Glutamatergic neuron (in vitro differentiated cells): ENCODE measurements around the gene FIZ1. TPM values are rescaled to one million over a fixed set of nuclear protein-coding genes. Genes with fewer than 3 reads are reported as not detected.
A peak's percentile ranks its signal among the peaks of the same experiment; 100 is the strongest.

Source experiments
- DNase-seq: peaks from one replicate; pipeline ENCODE4 v3.0.0; 2022
- H3K27ac Mint-ChIP-seq: one replicate; pipeline ENCODE4 v1.8.0; 2020; ENCODE audit warnings: mild to moderate bottlenecking, mixed read lengths, inconsistent platforms; ENCODE audit not compliant: unreplicated experiment
- H3K27me3 Mint-ChIP-seq: one replicate; pipeline ENCODE4 v1.8.0; 2020; ENCODE audit warnings: mild to moderate bottlenecking, moderate library complexity, mixed read lengths, inconsistent platforms; ENCODE audit not compliant: unreplicated experiment
- H3K36me3 Mint-ChIP-seq: one replicate; pipeline ENCODE4 v1.8.0; 2020; ENCODE audit warnings: mild to moderate bottlenecking, mixed read lengths, inconsistent platforms; ENCODE audit not compliant: unreplicated experiment
- H3K4me1 Mint-ChIP-seq: one replicate; pipeline ENCODE4 v1.8.0; 2020; ENCODE audit warnings: mild to moderate bottlenecking, low read depth, mixed read lengths, inconsistent platforms; ENCODE audit not compliant: unreplicated experiment
- H3K4me3 Mint-ChIP-seq: one replicate; pipeline ENCODE4 v1.8.0; 2020; ENCODE audit warnings: mild to moderate bottlenecking, mixed read lengths, inconsistent platforms; ENCODE audit not compliant: unreplicated experiment
- H3K9me3 Mint-ChIP-seq: one replicate; pipeline ENCODE4 v1.8.0; 2020; ENCODE audit warnings: mild to moderate bottlenecking, moderate library complexity, mixed read lengths, inconsistent platforms; ENCODE audit not compliant: unreplicated experiment
- CTCF ChIP-seq: fragments of 200-600 bp; sonication (generic); IDR thresholded peaks from one replicate; pipeline ENCODE4 v1.5.0; 2021; ENCODE audit not compliant: partially characterized antibody, unreplicated experiment
- total RNA-seq: library from RNA; stranded (reverse); fragmentation: NEBNext Ultra II Directional; extraction: Animal tissue kit (Norgen Biotek cat#: 25700); gene quantifications from one replicate; pipeline ENCODE4 v1.2.1, GENCODE V29; 2021; ENCODE audit not compliant: unreplicated experiment

FIZ1 gene
- total RNA-seq, 1 donor from 2014 or later, result 26.0 TPM

- Mint-ChIP-seq H3K36me3 (no peaks in the 10 kb centered on the region), H3K27ac (peak overlapping the region; percentile 20), H3K27me3 (peaks cover 16% of the 10 kb centered on the region), H3K4me3 (peak overlapping the region; percentile 34), H3K4me1 (peaks cover 18% of the 10 kb centered on the region), H3K9me3 (peaks cover 19% of the 10 kb centered on the region)
- no peak for TF ChIP-seq CTCF
- no peak for DNase-seq
These were observed 46.2 kb upstream of the FIZ1 start for GRCh38 chr19:55645512-55645881.

GRCh38 chr19:55644842-55645511, 45.7 kb upstream of the FIZ1 start:
- Mint-ChIP-seq H3K4me1 (peaks cover 19% of the 10 kb centered on the region), H3K36me3 (no peaks in the 10 kb centered on the region), H3K27ac (no peak overlapping the region), H3K4me3 (peak overlapping the region; percentile 91), H3K27me3 (peaks cover 16% of the 10 kb centered on the region), H3K9me3 (peaks cover 19% of the 10 kb centered on the region)
- no peak for DNase-seq
- no peak for TF ChIP-seq CTCF

GRCh38 chr19:55644191-55644833, 45.0 kb upstream of the FIZ1 start:
- Mint-ChIP-seq H3K4me3 (peak overlapping the region; percentile 91), H3K36me3 (no peaks in the 10 kb centered on the region), H3K27ac (peak overlapping the region; percentile 86), H3K9me3 (peaks cover 21% of the 10 kb centered on the region), H3K4me1 (peaks cover 19% of the 10 kb centered on the region), H3K27me3 (peaks cover 14% of the 10 kb centered on the region)
- no peak for TF ChIP-seq CTCF
- DNase-seq, result no peak

GRCh38 chr19:55643887-55644176, 44.5 kb upstream of the FIZ1 start:
- Mint-ChIP-seq H3K27me3 (peaks cover 16% of the 10 kb centered on the region), H3K4me1 (peaks cover 23% of the 10 kb centered on the region), H3K4me3 (peak overlapping the region; percentile 91), H3K27ac (peak overlapping the region; percentile 86), H3K9me3 (peaks cover 22% of the 10 kb centered on the region), H3K36me3 (no peaks in the 10 kb centered on the region)
- TF ChIP-seq CTCF, result no peak
- DNase-seq, result no peak
